Activated CD4-positive, alpha-beta T cell treated with anti-CD3 and anti-CD28 coated beads, Interleukin-2, amount 50 U/mL, for 4 hours (primary cell): ENCODE data around the gene NSMCE4A.
"Not testable (repeated sequence)": the region's sequence is repeated elsewhere in the genome, so short reads cannot be mapped to it uniquely, and the experiment has no call there.

Source experiments
- DNase-seq, 2 experiments: peaks; one replicate each; pipeline ENCODE4 v3.0.0-alpha.2; 2020

The NSMCE4A gene

DNA sequence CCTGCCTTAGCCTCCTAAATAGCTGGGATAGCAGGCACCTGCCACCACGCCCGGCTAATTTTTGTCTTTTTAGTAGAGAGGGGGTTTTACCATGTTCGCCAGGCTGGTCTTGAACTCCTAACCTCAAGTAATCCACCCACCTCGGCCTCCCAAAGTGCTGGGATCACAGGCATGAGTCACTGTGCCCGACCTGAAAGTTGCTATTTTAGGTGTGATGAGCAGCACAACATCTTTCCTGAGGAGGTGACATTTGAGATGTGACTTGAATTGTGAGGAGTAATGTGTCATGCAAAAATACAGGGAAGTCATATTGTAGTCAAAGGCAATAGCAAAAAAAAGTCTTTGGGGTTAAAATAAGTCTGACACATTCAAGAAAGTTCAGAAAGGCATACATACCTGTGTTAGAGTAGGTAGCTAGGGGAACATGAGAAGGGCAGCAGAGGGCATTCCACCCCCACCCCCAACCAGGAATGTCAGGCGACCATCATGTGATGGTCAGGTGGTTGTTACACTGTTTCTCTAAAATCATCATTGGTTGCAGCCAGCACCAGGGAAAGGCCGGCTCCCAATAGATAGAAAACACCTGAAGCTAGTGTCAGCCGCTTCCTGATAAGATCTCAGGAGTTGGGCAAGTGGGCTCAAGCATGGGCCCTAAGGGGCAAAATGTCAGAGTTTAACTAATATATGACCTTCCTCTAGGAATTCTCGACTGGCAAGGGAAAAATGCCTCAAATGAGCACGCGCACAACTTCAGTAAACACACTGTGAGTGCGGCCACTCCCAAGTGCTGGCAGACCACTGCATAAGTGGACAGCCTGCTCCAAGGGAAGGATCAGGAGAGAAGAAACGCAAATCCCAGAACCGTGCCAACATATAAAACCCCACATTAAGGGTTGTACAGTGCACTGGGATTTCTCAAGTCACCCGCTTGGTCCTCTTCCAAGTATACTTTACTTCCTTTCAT is 13.6 kb upstream of the NSMCE4A start, which contains the start of gene TACC2:
TACC2 (plus strand) TSS at position 803 of the 964 bp plus-strand sequence. CDS start 32,819 bp downstream, outside the sequence.
- no peak for DNase-seq

DNA sequence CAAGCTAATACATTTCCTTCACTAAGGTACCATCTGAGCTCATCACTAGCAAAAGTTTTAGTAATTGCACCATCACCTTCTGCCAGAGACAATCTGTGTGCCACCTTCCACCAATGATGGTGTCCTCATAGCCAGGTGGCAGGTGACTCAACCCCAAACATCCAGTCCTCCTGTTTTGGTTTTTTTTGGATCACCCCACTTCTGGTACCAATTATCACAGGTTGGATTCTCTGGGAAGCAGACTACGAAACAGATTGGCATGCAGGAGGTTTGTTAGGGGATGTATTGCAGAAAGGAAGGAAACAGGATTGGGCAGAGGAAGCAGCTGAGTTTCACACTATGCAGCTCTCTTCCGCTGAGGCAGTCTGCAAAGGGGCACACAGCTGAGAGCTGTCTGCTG is 9.4 kb upstream of the NSMCE4A start:
- DNase-seq, result no peak

GRCh38 chr10:121983852-121984251 is 8.8 kb upstream of the NSMCE4A start:
- no peak for DNase-seq

GRCh38 chr10:121981346-121981745 is 6.3 kb upstream of the NSMCE4A start:
- DNase-seq, result no peak

- DNase-seq, result no peak
Observed at GRCh38 chr10:121978511-121978910, 3.5 kb upstream of the NSMCE4A start.

GRCh38 chr10:121976607-121977006 is 1.6 kb upstream of the NSMCE4A start:
- no peak for DNase-seq

DNA sequence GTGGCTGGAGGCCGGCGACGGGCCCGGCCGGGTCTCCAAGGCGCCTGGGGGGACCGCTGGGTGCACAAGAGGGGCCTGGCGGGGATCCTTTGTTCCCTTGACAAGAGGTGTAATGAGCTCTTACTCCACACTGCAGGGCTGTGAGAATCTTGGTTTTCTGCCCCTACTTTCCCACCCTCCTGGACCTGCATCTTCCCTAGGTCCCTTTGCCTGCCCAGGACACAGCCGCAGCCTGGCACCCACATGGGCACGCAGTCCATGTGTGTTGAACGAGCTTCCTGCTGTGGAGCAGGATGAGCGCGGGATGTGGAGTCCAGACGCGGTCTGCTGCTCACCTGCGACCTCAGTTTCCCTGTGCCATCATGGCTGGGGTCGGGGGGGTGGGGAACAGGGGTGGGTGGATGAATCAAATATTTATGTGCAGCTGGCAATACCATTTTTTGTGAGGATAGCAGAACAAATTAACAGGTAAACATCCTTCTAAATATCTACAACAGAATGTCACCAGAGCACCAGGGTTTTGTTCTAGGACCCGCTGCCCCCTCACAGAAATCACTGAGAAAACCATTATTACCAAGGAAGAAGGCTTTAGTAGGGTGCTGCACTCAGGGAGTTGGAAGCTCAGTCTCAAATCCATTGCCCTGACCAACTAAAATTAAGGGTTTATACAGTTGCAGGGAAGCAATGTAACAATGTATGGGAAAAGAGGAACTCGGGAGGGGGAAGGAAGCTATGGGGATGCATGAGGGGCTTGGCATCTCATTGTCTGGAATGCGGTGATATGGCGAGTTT is 474 bp upstream of the NSMCE4A start:
- DNase-seq, result no peak

DNA sequence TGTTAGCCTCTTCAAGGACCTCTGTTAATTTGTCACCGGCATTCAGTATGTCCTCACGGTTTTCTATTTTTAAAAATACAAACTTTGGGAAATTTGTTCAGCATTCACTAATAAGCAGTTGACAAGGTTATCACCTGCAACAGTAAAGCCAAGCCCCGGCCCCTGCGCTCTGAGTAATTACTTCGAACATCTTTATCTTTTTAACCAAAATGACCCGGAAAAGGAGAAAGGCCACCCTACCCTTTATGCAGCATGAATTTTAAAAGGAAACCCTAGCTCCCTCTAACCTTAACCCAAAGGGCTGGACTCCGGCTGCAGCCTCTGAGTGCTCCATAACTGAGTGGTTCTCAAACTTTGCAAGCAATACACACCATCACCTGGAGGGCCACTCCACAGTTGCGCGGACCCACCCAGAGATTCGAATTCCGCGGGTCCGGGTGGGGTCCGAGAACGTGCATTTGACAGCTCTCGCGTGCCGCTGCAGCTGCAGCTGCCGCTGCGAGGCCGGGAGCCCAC is 940 bp downstream of the NSMCE4A start:
- peak in 1 of 2 experiments; percentile 9 for DNase-seq

- DNase-seq, result not testable (repeated sequence)
Observed at GRCh38 chr10:121969086-121969485, 5.9 kb downstream of the NSMCE4A start.

DNA sequence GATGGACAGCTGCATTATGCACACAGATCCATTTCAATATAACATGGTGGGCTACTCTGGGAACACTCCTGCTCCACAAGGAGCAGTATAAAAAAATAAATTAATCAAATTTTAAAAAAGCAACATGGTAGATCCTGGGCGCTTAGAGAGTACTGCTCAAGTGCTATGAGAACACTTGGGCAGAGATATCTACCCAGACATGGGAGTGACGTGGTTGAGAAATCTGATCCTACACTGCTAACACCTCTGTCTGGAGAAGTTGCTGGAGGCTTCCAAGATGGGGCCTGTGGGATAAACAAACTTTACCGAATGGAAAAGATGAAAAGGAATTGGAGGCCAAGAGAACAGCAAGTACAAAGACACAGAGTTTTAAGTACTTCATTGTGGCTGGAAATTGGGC is 9.0 kb downstream of the NSMCE4A start:
- DNase-seq, result no peak

- no peak for DNase-seq
Observed at GRCh38 chr10:121961456-121961855, 13.6 kb downstream of the NSMCE4A start.

- DNase-seq, result no peak
Observed at GRCh38 chr10:121959671-121960070, 15.3 kb downstream of the NSMCE4A start.

- DNase-seq, result no peak
Observed at GRCh38 chr10:121956111-121957061, 18.6 kb downstream of the NSMCE4A start.

DNA sequence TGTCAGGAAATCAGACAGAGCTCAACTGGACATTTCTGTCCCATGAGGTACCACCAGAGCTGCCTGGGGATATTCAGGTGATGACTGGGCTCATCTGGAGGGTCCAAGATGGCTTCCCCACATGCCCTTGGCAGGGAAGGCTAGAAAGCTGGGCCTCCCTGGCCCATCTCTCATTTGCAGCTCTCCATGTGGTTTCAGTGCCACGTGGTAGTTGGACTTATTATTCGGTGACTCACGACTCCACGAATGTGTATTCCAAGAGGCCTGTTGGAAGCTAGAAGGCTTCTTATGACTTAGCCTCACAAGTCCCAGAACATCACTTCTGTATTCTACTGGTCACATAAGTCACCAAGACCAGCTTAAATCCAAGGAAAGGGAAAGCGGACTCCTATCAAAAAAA is 22.8 kb downstream of the NSMCE4A start:
- DNase-seq, result no peak

GRCh38 chr10:121949451-121949850 is 25.6 kb downstream of the NSMCE4A start:
- no peak for DNase-seq

DNA sequence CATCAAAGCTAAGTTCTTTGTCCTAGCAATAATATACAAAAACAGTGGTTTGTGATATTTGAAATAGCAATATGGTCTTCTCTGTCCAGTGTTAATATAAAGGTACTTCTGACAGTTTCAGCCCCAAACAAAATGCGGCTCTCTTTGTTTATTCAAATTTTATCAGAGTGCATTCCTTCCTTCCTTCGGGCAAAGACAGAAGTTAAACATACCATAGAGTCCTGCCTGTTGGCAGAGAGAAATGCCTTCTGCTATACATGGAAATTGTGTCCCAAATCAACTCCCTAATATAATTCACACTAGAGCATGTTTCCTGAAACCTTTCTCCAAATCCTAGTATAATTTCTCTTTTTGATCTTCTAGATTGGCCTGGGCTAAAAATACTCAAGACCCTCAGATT is 26.0 kb downstream of the NSMCE4A start:
- DNase-seq, result no peak

DNA sequence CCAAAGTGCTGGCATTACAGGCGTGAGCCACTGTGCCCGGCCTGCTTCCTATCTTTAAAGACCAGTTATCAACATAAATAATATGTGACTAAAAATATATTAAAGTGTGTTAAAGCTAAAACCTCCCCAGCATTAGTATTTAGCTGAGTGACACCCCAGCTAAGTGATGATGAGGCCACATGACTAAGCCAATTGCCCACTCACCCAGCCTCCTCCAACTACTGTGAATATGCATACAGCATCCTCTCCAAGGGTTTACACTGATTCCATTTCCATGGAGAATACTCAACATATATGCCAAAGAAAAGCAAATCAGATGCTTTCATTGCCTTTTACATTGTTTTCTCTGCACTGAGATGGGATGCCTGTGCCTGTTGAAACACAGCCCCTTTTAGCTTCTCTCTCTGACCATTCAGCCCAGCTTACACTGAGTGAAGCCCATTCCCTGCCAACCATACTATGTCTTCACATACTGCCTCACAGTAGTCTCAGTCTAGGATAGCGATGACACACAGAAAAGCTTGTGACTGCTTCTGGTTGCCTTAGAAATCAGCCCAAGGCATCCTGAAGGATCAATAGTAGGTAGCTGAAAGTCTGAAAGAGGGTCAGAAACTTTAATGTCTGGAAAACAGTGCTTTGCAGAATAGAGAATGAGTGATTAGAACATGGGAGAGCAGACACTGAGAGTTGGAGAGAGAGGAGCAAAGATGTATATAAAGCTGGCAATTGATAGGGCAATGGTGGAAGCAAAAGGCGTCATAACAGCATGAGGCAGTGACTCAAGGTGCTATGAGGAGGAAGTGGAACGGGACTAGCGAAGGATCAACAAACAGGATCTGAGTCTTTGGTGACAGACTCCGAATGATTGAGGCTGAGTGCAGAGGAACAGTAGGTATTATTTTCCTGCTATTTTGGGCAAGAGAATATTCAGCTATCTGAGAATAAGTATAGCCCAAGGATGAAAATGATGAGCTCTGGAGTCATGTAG is 27.4 kb downstream of the NSMCE4A start:
- DNase-seq, result no peak

DNA sequence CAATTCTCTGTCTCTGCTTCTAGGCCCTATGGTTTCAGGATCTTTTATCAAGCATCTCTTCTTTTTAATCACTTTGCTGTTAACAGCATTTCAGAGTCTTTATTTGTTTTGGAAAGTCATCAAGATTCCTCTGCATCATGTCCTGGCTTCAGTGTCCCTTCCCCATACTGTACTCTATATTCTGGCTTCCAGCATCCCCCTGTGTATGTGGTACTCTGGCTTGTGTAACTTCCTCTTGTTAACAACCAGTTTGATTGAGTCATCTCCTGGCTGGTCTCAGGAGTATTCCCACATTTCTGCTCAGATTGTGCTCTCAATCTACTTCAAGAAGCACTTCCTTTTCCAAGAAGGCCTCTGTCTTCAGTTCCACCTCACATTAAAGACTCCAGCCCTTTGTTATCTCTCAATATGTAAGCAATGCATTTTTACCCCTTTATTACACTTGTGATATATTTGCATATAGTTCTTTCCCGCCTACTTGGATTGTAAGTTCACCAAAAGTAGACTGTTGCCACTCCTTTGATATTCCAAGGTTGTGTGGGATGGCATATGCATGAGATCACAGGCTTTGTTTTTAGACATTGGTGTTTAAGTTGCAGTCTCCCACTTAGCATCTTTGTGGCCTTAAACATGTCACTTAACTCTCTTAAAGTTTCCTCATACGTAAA is 32.1 kb downstream of the NSMCE4A start:
- no peak for DNase-seq

GRCh38 chr10:121941532-121941931 is 33.5 kb downstream of the NSMCE4A start:
- DNase-seq, result no peak

DNA sequence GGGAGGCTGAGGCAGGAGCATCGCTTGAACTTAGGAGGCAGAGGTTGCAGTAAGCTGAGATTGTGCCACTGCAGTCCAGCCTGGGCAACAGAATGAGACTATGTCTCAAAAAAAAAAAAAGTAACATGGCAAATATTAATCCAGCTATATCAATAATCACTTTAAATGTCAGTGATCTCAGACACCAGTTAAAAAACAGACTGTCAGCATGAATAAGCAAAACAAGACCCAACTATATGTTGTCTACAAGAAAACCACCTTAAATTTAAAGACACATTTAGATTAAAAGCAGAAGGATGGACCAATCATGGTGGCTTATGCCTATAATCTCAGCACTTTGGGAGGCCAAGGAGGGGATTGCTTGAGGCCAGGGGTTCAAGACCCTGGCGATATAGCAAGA is 38.7 kb downstream of the NSMCE4A start:
- DNase-seq, result no peak
